Caco-2 (cell line): Measurements from ENCODE around the gene CASZ1. TPM values are rescaled to one million over a fixed set of nuclear protein-coding genes. Genes with fewer than 3 reads are reported as not detected.

Experiments used
- BruUV-seq: library from RNA; stranded (reverse); fragments of 400-500 nt; replicated peaks from 2 replicates; lab custom pipeline; 2021; lab: Mats Ljungman, UMichigan
- CTCF ChIA-PET: fragments of 300-600 bp; sonication (Branson Sonifier 250); formaldehyde crosslinking; loops from one replicate; lab custom pipeline; 2022; ENCODE audit warnings: antibody characterized with exemption; lab: Charles Lee
- POLR2A ChIA-PET: fragments of 300-600 bp; sonication (Branson Sonifier 250); formaldehyde crosslinking; loops from one replicate; lab custom pipeline; 2022; ENCODE audit warnings: antibody characterized with exemption; lab: Charles Lee
- DNase-seq, 2 experiments: peaks; one replicate each; pipeline versions ENCODE4 v3.0.0 to v3.0.0-alpha.2; 2020 to 2022
- H3K27me3 ChIP-seq: replicated peaks from 2 replicates; pipeline ENCODE4 v1.6.0; 2011; ENCODE audit warnings: low read length; ENCODE audit not compliant: control insufficient read depth, insufficient read depth
- H3K36me3 ChIP-seq: 2 replicates; pipeline ENCODE4 v1.5.1; 2011; ENCODE audit warnings: low read length; ENCODE audit not compliant: control insufficient read depth, insufficient read depth
- H3K4me1 ChIP-seq: fragments of 250-450 bp; sonication (Bioruptor Pico); 2 replicates; pipeline ENCODE4 v1.5.1; 2020; ENCODE audit warnings: mild to moderate bottlenecking
- H3K4me3 ChIP-seq: 2 replicates; pipeline ENCODE4 v1.5.1; 2011; ENCODE audit warnings: low read depth, mild to moderate bottlenecking, control low read depth, low read length
- H3K9me3 ChIP-seq: fragments of 250-450 bp; sonication (Bioruptor Pico); 2 replicates; pipeline ENCODE4 v1.5.1; 2020; ENCODE audit warnings: mild to moderate bottlenecking, moderate library complexity
- H3K27ac Mint-ChIP-seq: one replicate; pipeline ENCODE4 v1.8.0; 2022; ENCODE audit warnings: mixed read lengths; ENCODE audit not compliant: unreplicated experiment
- H3K27me3 Mint-ChIP-seq: one replicate; pipeline ENCODE4 v1.8.0; 2022; ENCODE audit warnings: mixed read lengths; ENCODE audit not compliant: insufficient read depth, unreplicated experiment
- H3K36me3 Mint-ChIP-seq: one replicate; pipeline ENCODE4 v1.8.0; 2022; ENCODE audit warnings: mild to moderate bottlenecking, mixed read lengths; ENCODE audit not compliant: insufficient read depth, unreplicated experiment
- H3K4me1 Mint-ChIP-seq: one replicate; pipeline ENCODE4 v1.8.0; 2022; ENCODE audit warnings: low read depth, mixed read lengths; ENCODE audit not compliant: unreplicated experiment
- H3K4me3 Mint-ChIP-seq: one replicate; pipeline ENCODE4 v1.8.0; 2022; ENCODE audit warnings: mild to moderate bottlenecking, moderate library complexity, mixed read lengths; ENCODE audit not compliant: unreplicated experiment
- H3K9me3 Mint-ChIP-seq: one replicate; pipeline ENCODE4 v1.8.0; 2022; ENCODE audit warnings: mixed read lengths; ENCODE audit not compliant: unreplicated experiment
- intact Hi-C: fragments of 100-400 bp; cut with micrococcal nuclease; formaldehyde crosslinking; loops from one replicate; pipeline ENCODE4 v1.10.0; 2022; ENCODE audit not compliant: unreplicated experiment
- total RNA-seq: library from RNA; stranded (reverse); gene quantifications from 2 replicates; pipeline ENCODE4 v1.2.3, GENCODE V29; 2022
- TF ChIP-seq, protein P1 (sequence below), 2 experiments: fragments of 200-600 bp in 1 of 2; IDR thresholded peaks; 1 replicate in 1 of 2; 2 replicates in 1 of 2; pipeline versions ENCODE4 v1.5.1 to v1.8.0; 2011 to 2022; ENCODE audit warnings: antibody characterized with exemption in 1 of 2, control low read depth in 1 of 2, inconsistent platforms in 1 of 2, low read depth in 1 of 2, low read length in 1 of 2, mild to moderate bottlenecking in 1 of 2, moderate library complexity in 1 of 2; ENCODE audit not compliant: insufficient read depth in 1 of 2, severe bottlenecking in 1 of 2, unreplicated experiment in 1 of 2

Gene CASZ1
- total RNA-seq, 1 experiment from 2014 or later = 10.9 TPM

DNA sequence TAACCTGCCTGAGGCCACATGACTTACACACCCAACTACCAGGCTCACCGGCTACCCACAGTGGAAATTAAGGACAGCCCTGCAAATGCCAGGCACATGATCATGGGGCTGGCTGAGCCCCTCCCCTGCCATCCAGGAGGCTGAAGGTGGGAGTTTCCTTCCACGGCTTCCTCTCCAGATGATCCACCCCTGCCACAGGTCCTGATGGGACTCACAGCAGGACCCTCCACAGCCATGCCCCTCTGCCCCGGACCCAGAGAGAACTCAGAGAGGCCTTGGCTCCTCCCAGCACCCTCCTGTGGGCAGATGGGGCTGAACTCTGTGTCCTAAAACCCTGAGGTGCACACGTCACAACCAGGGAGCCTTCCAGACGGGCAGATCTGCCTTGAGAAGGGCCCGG is 29.1 kb upstream of the CASZ1 start:
- no peak for DNase-seq
- CTCF ChIA-PET = no interaction called here
- Histone ChIP-seq H3K9me3 (no peaks in the 10 kb centered on the region), H3K4me3 (no peak overlapping the region), H3K4me1 (no peaks in the 10 kb centered on the region), H3K27me3 (no peaks in the 10 kb centered on the region), H3K36me3 (no peaks in the 10 kb centered on the region)
- Mint-ChIP-seq H3K4me3 (no peak overlapping the region), H3K4me1 (no peaks in the 10 kb centered on the region), H3K36me3 (peaks cover 6% of the 10 kb centered on the region), H3K27ac (no peak overlapping the region), H3K27me3 (no peaks in the 10 kb centered on the region), H3K9me3 (no peaks in the 10 kb centered on the region)
- intact Hi-C loops = no loop called here
- POLR2A ChIA-PET = no interaction called here
- BruUV-seq = no TSS peak
- TF ChIP-seq, protein P1, sequence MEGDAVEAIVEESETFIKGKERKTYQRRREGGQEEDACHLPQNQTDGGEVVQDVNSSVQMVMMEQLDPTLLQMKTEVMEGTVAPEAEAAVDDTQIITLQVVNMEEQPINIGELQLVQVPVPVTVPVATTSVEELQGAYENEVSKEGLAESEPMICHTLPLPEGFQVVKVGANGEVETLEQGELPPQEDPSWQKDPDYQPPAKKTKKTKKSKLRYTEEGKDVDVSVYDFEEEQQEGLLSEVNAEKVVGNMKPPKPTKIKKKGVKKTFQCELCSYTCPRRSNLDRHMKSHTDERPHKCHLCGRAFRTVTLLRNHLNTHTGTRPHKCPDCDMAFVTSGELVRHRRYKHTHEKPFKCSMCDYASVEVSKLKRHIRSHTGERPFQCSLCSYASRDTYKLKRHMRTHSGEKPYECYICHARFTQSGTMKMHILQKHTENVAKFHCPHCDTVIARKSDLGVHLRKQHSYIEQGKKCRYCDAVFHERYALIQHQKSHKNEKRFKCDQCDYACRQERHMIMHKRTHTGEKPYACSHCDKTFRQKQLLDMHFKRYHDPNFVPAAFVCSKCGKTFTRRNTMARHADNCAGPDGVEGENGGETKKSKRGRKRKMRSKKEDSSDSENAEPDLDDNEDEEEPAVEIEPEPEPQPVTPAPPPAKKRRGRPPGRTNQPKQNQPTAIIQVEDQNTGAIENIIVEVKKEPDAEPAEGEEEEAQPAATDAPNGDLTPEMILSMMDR (IDR thresholded peaks at IDR 0.05; ENCODE audit: insufficient read depth in 1 of 2, low read depth in 1 of 2, low read length in 1 of 2, severe bottlenecking in 1 of 2, unreplicated experiment in 1 of 2) = no peak

DNA sequence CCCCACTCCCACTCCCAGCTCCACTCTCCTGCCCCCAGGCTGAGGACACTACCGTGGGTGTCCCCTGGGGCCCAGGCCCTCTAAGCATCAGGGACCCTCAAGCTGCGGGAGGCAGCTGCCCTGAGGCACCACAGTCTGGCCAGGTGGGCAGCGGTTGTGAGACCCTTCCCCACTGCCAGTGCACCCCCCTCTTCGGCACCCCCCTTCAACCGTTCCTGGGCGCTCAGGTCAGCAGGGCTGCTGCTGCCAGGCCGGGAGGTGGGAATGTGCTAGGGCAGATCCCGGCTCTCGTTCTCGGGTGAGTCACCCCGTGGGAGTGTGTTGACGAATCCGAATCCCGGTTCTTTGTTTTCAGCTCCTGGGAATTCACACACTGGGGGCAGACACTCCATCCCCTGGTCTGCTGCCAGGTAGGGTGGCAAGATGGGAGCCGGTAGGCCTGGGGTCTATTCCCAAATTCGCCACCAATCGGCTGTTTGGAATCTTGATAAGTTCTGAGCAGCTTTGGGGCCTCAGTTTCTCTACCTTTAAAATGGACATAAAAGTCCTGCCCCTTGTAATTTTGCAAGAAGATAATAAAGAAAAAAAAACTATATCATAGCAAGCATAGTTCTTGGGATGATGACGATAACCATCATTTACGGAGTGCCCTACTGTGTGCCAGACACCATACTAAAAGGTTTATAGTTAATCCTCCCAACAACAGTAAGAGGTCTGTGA is 28.5 kb upstream of the CASZ1 start:
- Histone ChIP-seq H3K4me3 (no peak overlapping the region), H3K36me3 (no peaks in the 10 kb centered on the region), H3K27me3 (no peaks in the 10 kb centered on the region), H3K9me3 (no peaks in the 10 kb centered on the region), H3K4me1 (no peaks in the 10 kb centered on the region)
- CTCF ChIA-PET = no interaction called here
- BruUV-seq = no TSS peak
- Mint-ChIP-seq H3K9me3 (no peaks in the 10 kb centered on the region), H3K27me3 (no peaks in the 10 kb centered on the region), H3K36me3 (peaks cover 6% of the 10 kb centered on the region), H3K27ac (no peak overlapping the region), H3K4me3 (no peak overlapping the region), H3K4me1 (no peaks in the 10 kb centered on the region)
- intact Hi-C loops = no loop called here
- POLR2A ChIA-PET = no interaction called here
- TF ChIP-seq, protein P1 (IDR thresholded peaks at IDR 0.05; ENCODE audit: insufficient read depth in 1 of 2, low read depth in 1 of 2, low read length in 1 of 2, severe bottlenecking in 1 of 2, unreplicated experiment in 1 of 2) = no peak
- no peak for DNase-seq

DNA sequence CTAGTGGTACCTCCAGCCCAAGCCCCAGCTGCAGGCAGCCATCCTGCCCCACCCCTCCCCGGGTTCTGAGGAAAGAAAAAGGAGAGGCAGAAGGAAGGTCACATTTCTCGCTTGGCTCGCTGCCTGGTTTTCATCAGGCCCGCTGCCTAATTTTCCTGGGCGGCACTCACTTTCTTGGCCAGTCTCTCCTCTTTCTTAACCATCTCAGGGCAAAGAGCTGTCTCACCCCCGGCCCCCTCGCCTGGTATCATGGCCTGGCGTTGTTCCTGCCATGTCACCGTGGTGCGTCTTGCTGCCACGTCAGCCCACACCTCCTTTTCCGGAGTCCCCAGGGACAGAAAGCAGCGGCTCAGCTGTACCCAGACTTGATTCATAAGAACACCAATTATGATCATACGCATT is 26.6 kb upstream of the CASZ1 start:
- no peak overlapping the region for H3K27ac Mint-ChIP-seq
- Histone ChIP-seq H3K36me3 (no peaks in the 10 kb centered on the region), H3K4me1 (no peaks in the 10 kb centered on the region), H3K27me3 (no peaks in the 10 kb centered on the region), H3K9me3 (no peaks in the 10 kb centered on the region), H3K4me3 (no peak overlapping the region)
- intact Hi-C loops = no loop called here
- no peak overlapping the region for H3K4me3 Mint-ChIP-seq
- no peaks in the 10 kb centered on the region for H3K9me3 Mint-ChIP-seq
- POLR2A ChIA-PET = no interaction called here
- CTCF ChIA-PET = no interaction called here
- DNase-seq = no peak
- H3K27me3 Mint-ChIP-seq = no peaks in the 10 kb centered on the region
- no peaks in the 10 kb centered on the region for H3K4me1 Mint-ChIP-seq
- H3K36me3 Mint-ChIP-seq = peaks cover 6% of the 10 kb centered on the region
- TF ChIP-seq, protein P1 (IDR thresholded peaks at IDR 0.05; ENCODE audit: insufficient read depth in 1 of 2, low read depth in 1 of 2, low read length in 1 of 2, severe bottlenecking in 1 of 2, unreplicated experiment in 1 of 2) = no peak
- BruUV-seq = no TSS peak
